Pancreas (tissue), 10 donors: ENCODE results near the gene PARP14. TPM values are rescaled to one million over a fixed set of nuclear protein-coding genes. Genes with fewer than 3 reads are reported as not detected.

ENCODE experiments used
- ATAC-seq, 4 donors: fragments of 200-7000 bp; cut with Tn5 transposase; one replicate each; pipeline versions ENCODE4 v1.8.0 to v1.9.1; 2020; ENCODE audit warnings: mild to moderate bottlenecking in 4 of 4, moderate library complexity in 4 of 4
- DNase-seq, 6 donors: peaks; one replicate each; pipeline ENCODE4 v3.0.0-alpha.2; 2020
- FAIRE-seq: peaks from 2 replicates; lab custom pipeline; 2012; peaks lifted over from hg19 to GRCh38; lab: Jason Lieb, UNC
- H3K27ac ChIP-seq, 4 donors: fragments of 200-600 bp; sonication (generic); 1 replicate in 3 of 4; 2 replicates in 1 of 4; pipeline versions ENCODE4 v1.5.0 to v1.8.0; 2020
- H3K27me3 ChIP-seq, 4 donors: fragments of 200-600 bp; one replicate each; pipeline ENCODE4 v1.8.0; 2021
- H3K36me3 ChIP-seq, 3 donors: fragments of 200-600 bp; sonication (generic) in 1 of 3; one replicate each; pipeline versions ENCODE4 v1.5.0 to v1.8.0; 2020 to 2021
- H3K4me1 ChIP-seq, 3 donors: fragments of 200-600 bp; one replicate each; pipeline ENCODE4 v1.8.0; 2021
- H3K4me3 ChIP-seq, 4 donors: fragments of 200-600 bp; sonication (generic) in 2 of 4; one replicate each; pipeline versions ENCODE4 v1.5.0 to v1.8.0; 2020 to 2021
- H3K9me3 ChIP-seq, 4 donors: fragments of 200-600 bp; one replicate each; pipeline ENCODE4 v1.8.0; 2021
- WGBS, 2 donors: extraction: QIAGEN DNeasy Blood & Tissue Kit; methylation state at CpG; one replicate each; pipeline ENCODE4 v1.1.7; 2013; 5-methylcytosine and 5-hydroxymethylcytosine counted together
- intact Hi-C, 3 donors: fragments of 100-400 bp; cut with DNase I; formaldehyde crosslinking; loops; one replicate each; pipeline versions ENCODE4 v1.11.1 to v1.14.2; 2022
- polyA plus RNA-seq, 2 donors: library from polyadenylated mRNA; stranded (reverse); fragments of 200-250 nt; gene quantifications; one replicate each; pipeline ENCODE4 v1.2.3, GENCODE V29; 2013
- total RNA-seq, 6 donors: library from RNA; stranded (reverse); fragmentation: NEBNext Ultra II Directional in 4 of 6; extraction: Animal tissue kit (Norgen Biotek cat#: 25700) in 4 of 6; gene quantifications; one replicate each; pipeline versions ENCODE4 v1.2.1 to v1.2.4, GENCODE V29; 2021 to 2023
- TF ChIP-seq, protein P1 (sequence below), 4 donors: fragments of 200-600 bp; sonication (generic) in 3 of 4; IDR thresholded peaks; one replicate each; pipeline versions ENCODE4 v1.5.0 to v1.8.0; 2021; ENCODE audit warnings: antibody characterized with exemption in 4 of 4
- donor health status: healthy with polysubstance abuse.
- donor health status: DM: no; HTN: no; CAD: no; lungs with moderate emphysema.
- donor health status: DM: no; HTN: no; CAD: no.
- donor health status: control.
- donor health status: control.
- donor health status: Bipolar disorder and iron deficiency.
- donor health status: DM: yes; HTN: yes; CAD: no.
- donor health status: DM: no; HTN: no; CAD: no.
- donor health status: DM: no; HTN: no; CAD: no.
- donor health status: DM: yes; HTN: yes; CAD: no.

PARP14 gene
- total and polyA plus RNA-seq, 8 donors: 7.2 to 27.7 (median 11.7) TPM

DNA sequence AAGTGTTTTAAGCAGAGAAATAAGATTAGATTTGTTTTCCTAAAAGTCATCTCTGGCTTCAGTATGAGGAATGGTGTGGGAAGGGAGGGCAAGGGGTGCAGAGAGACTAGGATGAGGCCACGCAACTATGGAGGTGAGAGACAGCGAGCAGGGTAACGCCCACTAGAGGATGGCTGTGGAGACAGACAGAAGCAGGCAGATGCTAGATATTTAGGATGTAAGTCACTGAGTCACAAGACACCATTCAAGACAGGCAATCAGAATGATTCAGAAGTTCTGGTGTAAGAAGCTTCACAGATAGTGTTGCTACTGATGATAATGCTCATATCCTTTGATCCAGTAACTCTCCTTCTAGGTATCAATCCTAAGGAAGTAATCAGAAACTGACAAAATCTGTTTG lies 93.9 kb downstream of the PARP14 start:
- intact Hi-C loops: no loop called here
- no peaks in the 10 kb centered on the region for H3K9me3 ChIP-seq
- H3K27ac ChIP-seq: peak overlapping the region in 1 of 4 donors; percentile 0
- no peak for DNase-seq
- H3K4me1 ChIP-seq: no peaks in the 10 kb centered on the region
- no peak for FAIRE-seq
- TF ChIP-seq, protein P1, sequence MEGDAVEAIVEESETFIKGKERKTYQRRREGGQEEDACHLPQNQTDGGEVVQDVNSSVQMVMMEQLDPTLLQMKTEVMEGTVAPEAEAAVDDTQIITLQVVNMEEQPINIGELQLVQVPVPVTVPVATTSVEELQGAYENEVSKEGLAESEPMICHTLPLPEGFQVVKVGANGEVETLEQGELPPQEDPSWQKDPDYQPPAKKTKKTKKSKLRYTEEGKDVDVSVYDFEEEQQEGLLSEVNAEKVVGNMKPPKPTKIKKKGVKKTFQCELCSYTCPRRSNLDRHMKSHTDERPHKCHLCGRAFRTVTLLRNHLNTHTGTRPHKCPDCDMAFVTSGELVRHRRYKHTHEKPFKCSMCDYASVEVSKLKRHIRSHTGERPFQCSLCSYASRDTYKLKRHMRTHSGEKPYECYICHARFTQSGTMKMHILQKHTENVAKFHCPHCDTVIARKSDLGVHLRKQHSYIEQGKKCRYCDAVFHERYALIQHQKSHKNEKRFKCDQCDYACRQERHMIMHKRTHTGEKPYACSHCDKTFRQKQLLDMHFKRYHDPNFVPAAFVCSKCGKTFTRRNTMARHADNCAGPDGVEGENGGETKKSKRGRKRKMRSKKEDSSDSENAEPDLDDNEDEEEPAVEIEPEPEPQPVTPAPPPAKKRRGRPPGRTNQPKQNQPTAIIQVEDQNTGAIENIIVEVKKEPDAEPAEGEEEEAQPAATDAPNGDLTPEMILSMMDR (IDR thresholded peaks at IDR 0.05): no peak
- no peaks in the 10 kb centered on the region for H3K36me3 ChIP-seq
- no peaks in the 10 kb centered on the region for H3K27me3 ChIP-seq
- WGBS, 2 donors: 93 to 97% methylated on average over 3 of the region's 3 CpGs
- no peak overlapping the region for H3K4me3 ChIP-seq
- peak in 1 of 4 donors; percentile 39 for ATAC-seq

DNA sequence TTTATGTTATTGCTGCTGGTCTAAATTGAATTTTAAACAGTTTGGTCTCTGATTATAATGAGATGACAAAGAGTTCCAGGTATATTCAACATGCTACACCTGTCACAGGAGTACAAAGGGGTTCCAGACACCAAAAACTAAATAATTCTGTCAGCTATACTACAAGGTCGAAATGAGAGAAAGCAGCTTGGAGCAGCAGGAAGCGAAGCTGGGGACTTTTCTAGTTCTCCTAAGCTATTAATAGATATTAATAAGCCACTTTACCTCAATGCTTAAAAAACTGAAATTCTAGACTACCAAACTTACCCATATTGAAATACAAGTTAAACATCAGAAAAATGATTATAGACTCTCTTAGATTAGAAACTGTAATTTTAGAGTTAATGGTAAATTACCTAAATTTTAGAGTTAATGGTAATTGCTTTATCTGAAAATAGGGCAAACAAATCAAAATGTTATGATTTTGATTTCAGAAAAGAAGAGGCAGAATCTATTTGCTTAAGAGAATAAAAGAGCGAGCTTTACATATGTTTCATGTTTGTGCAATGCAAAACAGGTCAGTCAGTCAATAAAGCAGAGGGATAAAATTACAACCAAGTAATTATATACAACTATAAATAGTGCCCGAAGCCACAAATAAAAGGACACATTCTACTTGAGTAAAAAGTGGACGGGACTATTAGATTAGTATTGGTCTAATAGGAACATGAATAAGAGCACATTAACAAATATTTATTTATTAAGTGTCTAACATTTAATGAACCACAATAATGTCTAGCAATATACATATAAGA lies 96.2 kb downstream of the PARP14 start:
- DNase-seq (no peak), FAIRE-seq (no peak), ATAC-seq (no peak)
- Histone ChIP-seq H3K27ac (no peak overlapping the region), H3K36me3 (no peaks in the 10 kb centered on the region), H3K27me3 (no peaks in the 10 kb centered on the region), H3K4me1 (no peaks in the 10 kb centered on the region), H3K9me3 (no peaks in the 10 kb centered on the region), H3K4me3 (no peak overlapping the region)
- intact Hi-C loops: no loop called here
- 59 to 72% methylated on average over 5 of the region's 5 CpGs for WGBS, 2 donors
- TF ChIP-seq, protein P1 (IDR thresholded peaks at IDR 0.05): no peak

DNA sequence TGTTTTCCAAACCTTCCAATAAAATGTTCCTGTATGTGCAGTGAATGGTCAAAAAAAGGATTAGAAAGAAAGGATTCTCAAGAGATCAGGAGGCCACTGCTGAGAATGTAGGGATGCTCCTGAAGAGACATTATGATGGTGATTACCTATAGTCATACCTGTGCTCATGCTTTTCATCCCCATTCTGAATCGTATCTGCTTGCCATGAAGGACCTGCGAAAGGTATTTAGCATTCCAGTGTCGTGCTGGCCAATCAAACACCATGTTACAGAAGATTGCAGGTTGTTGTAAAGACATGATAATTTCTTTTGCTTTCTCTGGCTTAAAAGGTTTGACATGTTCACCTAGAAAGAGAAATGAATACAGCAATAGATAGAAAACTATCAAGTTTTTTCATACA lies 96.9 kb downstream of the PARP14 start:
- DNase-seq: no peak
- ATAC-seq: no peak
- 89% methylated on average over 3 of the region's 3 CpGs for WGBS, 2 donors
- Histone ChIP-seq H3K36me3 (no peaks in the 10 kb centered on the region), H3K4me1 (no peaks in the 10 kb centered on the region), H3K27me3 (no peaks in the 10 kb centered on the region), H3K4me3 (no peak overlapping the region), H3K9me3 (no peaks in the 10 kb centered on the region), H3K27ac (no peak overlapping the region)
- intact Hi-C loops: no loop called here
- TF ChIP-seq, protein P1 (IDR thresholded peaks at IDR 0.05): no peak
- FAIRE-seq: no peak

Other genes starting within 250 kb of the PARP14 start
- 10 to 100 TPM; 19.7 to 35.1 (median 25.9) TPM for gene KPNA1, start 165.9 kb upstream of the PARP14 start, total RNA-seq
- gene KPNA1, start 165.9 kb upstream of the PARP14 start, polyA plus RNA-seq: 10 to 100 TPM in 1 of 2 donors, 1 to 10 TPM in 1; 5.7 to 12.6 TPM
- 10 to 100 TPM in 5 of 6 donors, 1 to 10 TPM in 1; 8.6 to 22.7 (median 13.3) TPM for gene PARP9, start 116.5 kb upstream of the PARP14 start, total RNA-seq
- 10 to 100 TPM; 18.1 to 33.2 TPM for gene PARP9, start 116.5 kb upstream of the PARP14 start, polyA plus RNA-seq
- gene DTX3L, start 116.5 kb upstream of the PARP14 start, total RNA-seq: 10 to 100 TPM; 15.3 to 36.6 (median 21.1) TPM
- gene DTX3L, start 116.5 kb upstream of the PARP14 start, polyA plus RNA-seq: 1 to 10 TPM; 7.4 to 8.3 TPM
- gene PARP15, start 103.2 kb upstream of the PARP14 start, total RNA-seq: under 1 TPM; 0.14 to 0.78 (median 0.45) TPM
- gene PARP15, start 103.2 kb upstream of the PARP14 start, polyA plus RNA-seq: under 1 TPM; 0.76 to 0.80 TPM
- gene HSPBAP1, start 113.0 kb downstream of the PARP14 start, total RNA-seq: 1 to 10 TPM; 3.1 to 7.5 (median 4.3) TPM
- gene HSPBAP1, start 113.0 kb downstream of the PARP14 start, polyA plus RNA-seq: 10 to 100 TPM; 11.1 to 20.4 TPM
- gene SLC49A4, start 114.2 kb downstream of the PARP14 start, total RNA-seq: 10 to 100 TPM in 4 of 6 donors, 1 to 10 TPM in 2; 9.5 to 13.7 (median 12.3) TPM
- 1 to 10 TPM; 3.4 to 9.3 TPM for gene SLC49A4, start 114.2 kb downstream of the PARP14 start, polyA plus RNA-seq